MG63 (cell line): ENCODE results near the gene ADARB2. TPM values are rescaled to one million over a fixed set of nuclear protein-coding genes. Genes with fewer than 3 reads are reported as not detected.

Experiments
- DNase-seq: peaks from one replicate; pipeline ENCODE4 v3.0.0-alpha.2; 2020
- H3K27me3 ChIP-seq: fragments of 250-450 bp; sonication (Bioruptor Pico); 2 replicates; pipeline ENCODE4 v1.5.1; 2020; ENCODE audit warnings: mild to moderate bottlenecking, moderate library complexity
- H3K36me3 ChIP-seq: fragments of 250-450 bp; sonication (Bioruptor Pico); 2 replicates; pipeline ENCODE4 v1.5.1; 2020; ENCODE audit warnings: mild to moderate bottlenecking, moderate library complexity
- H3K4me3 ChIP-seq: fragments of 250-450 bp; sonication (Bioruptor Pico); 2 replicates; pipeline ENCODE4 v1.5.1; 2020; ENCODE audit warnings: mild to moderate bottlenecking, moderate library complexity
- H3K9me3 ChIP-seq: fragments of 250-450 bp; sonication (Bioruptor Pico); 2 replicates; pipeline ENCODE4 v1.5.1; 2020; ENCODE audit warnings: mild to moderate bottlenecking, moderate library complexity
- total RNA-seq: library from RNA; depleted of rRNA; stranded (reverse); fragments of >200 nt; shearing (Covaris generic); gene quantifications from 2 replicates; pipeline ENCODE4 v1.2.3, GENCODE V29; 2014; ENCODE audit warnings: low replicate concordance

The ADARB2 gene
- total RNA-seq, 1 experiment from 2014 or later, result not detected

- H3K27me3 ChIP-seq, result peaks cover 50% of the 10 kb centered on the region
- H3K36me3 ChIP-seq, result no peaks in the 10 kb centered on the region
- DNase-seq, result no peak
- no peak overlapping the region for H3K4me3 ChIP-seq
- H3K9me3 ChIP-seq, result no peaks in the 10 kb centered on the region
Observed at GRCh38 chr10:1741450-1741849, 4.1 kb upstream of the ADARB2 start.

DNA sequence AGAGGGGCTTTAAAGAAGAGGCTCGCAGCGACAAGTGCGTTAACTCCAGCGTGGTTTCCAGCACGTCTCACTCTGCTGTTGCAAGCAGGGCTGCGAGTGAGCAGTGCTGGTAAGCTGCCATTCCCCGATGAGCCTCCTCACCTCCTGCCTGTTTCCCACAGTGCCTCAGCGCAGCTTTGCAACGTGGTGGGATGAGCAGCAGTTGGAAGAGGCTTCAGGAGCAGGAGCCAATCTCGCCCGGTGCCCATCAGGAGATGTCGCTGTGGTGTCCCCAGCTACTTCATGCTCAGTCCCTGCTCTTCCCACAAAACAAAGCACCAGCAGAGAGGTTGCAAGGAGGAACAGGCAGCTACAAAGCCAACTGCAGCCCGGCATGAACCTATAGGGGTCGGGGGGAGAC is 2.4 kb upstream of the ADARB2 start:
- Histone ChIP-seq H3K4me3 (no peak overlapping the region), H3K36me3 (no peaks in the 10 kb centered on the region), H3K27me3 (peaks cover 64% of the 10 kb centered on the region), H3K9me3 (no peaks in the 10 kb centered on the region)
- DNase-seq, result no peak

- no peak for DNase-seq
- peaks cover 67% of the 10 kb centered on the region for H3K27me3 ChIP-seq
- H3K36me3 ChIP-seq, result no peaks in the 10 kb centered on the region
- no peaks in the 10 kb centered on the region for H3K9me3 ChIP-seq
- no peak overlapping the region for H3K4me3 ChIP-seq
Observed at GRCh38 chr10:1738950-1739349, 1.6 kb upstream of the ADARB2 start.

DNA sequence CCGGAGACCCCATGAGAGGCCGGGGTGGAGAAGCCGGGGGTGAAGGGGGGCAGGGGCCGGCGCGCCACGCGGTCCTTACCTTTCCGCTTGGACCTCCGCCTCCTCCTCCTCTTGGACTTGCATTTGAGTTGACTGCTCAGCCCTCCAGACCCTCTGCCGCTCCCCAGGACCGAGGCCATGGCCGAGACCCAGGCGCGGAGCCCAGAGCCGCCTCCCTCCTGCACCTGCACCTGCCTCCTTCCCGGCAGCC is 428 bp downstream of the ADARB2 start:
- no peaks in the 10 kb centered on the region for H3K36me3 ChIP-seq
- peaks cover 64% of the 10 kb centered on the region for H3K27me3 ChIP-seq
- no peaks in the 10 kb centered on the region for H3K9me3 ChIP-seq
- H3K4me3 ChIP-seq, result no peak overlapping the region
- no peak for DNase-seq

DNA sequence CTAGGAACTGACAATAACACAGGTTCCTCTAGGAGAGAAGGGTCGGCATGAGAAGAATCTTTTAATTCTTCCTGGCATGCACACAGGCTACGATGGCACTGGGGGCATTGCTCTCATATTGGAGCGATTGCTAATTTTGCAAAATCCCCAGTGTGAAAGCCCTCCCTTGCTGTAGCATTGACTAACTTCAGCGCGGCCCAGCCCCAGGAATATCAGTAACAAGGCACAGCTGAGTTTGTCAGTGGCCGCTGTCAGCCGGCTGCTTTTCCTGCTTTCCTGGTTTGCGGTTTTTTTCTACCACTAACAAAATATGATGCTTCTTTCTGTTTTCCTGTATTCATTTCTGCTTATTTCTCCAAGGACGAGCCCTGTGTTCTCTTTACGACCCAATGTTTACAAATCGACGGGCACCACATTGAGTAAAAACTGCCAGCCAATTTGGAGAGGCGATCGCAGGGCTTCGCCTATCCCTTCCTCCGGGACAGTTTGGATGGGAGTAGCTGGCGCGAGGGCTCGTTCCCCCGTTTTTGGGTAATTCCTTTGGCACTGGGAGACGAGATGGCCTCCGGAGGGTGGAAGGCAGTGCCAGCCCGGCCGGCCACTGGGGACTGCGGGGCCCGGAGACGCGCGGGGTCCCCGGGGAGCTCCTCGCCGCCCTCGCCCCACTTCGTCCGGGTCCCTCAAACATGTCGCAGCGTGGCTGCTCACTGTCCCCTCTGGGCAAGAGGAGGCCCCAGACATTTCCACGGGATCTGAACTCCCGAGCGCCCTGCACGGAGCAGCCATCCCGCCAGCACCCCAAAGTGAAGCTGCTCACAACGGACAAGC is 967 bp downstream of the ADARB2 start:
- Histone ChIP-seq H3K27me3 (peaks cover 63% of the 10 kb centered on the region), H3K36me3 (no peaks in the 10 kb centered on the region), H3K9me3 (no peaks in the 10 kb centered on the region), H3K4me3 (no peak overlapping the region)
- DNase-seq, result no peak

- H3K36me3 ChIP-seq, result no peaks in the 10 kb centered on the region
- no peak for DNase-seq
- peaks cover 55% of the 10 kb centered on the region for H3K27me3 ChIP-seq
- no peaks in the 10 kb centered on the region for H3K9me3 ChIP-seq
- H3K4me3 ChIP-seq, result no peak overlapping the region
Observed at GRCh38 chr10:1735562-1735961, 1.8 kb downstream of the ADARB2 start.

- no peak overlapping the region for H3K4me3 ChIP-seq
- H3K9me3 ChIP-seq, result no peaks in the 10 kb centered on the region
- H3K27me3 ChIP-seq, result peaks cover 45% of the 10 kb centered on the region
- no peaks in the 10 kb centered on the region for H3K36me3 ChIP-seq
- DNase-seq, result no peak
Observed at GRCh38 chr10:1734288-1734687, 3.0 kb downstream of the ADARB2 start.

- DNase-seq, result no peak
- Histone ChIP-seq H3K9me3 (no peaks in the 10 kb centered on the region), H3K27me3 (peaks cover 39% of the 10 kb centered on the region), H3K36me3 (no peaks in the 10 kb centered on the region), H3K4me3 (no peak overlapping the region)
Observed at GRCh38 chr10:1733720-1734119, 3.6 kb downstream of the ADARB2 start.

- no peak overlapping the region for H3K4me3 ChIP-seq
- no peaks in the 10 kb centered on the region for H3K9me3 ChIP-seq
- no peaks in the 10 kb centered on the region for H3K36me3 ChIP-seq
- H3K27me3 ChIP-seq, result peaks cover 35% of the 10 kb centered on the region
- DNase-seq, result no peak
Observed at GRCh38 chr10:1732564-1732996, 4.7 kb downstream of the ADARB2 start.

- H3K4me3 ChIP-seq, result no peak overlapping the region
Observed at GRCh38 chr10:1731592-1731991, 5.7 kb downstream of the ADARB2 start.

DNA sequence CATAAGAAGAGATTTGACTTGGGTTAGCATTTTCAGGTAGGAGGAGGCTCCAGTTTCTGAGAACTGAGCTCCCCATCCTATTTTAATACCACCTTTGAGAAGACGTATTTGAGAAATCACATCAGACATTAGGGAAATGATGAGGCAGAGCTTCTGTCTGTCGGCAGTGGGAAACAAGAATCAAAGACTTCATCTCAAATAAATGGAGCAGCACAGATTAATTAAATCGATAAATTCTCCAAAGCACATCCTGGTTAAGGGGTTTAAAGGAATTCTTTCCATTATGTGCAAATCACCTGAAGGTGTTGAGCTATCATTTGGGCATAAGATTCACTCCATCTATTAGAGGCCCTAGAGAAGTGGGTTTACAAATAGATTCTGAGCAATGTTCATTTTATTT is 7.6 kb downstream of the ADARB2 start:
- no peak for DNase-seq
- Histone ChIP-seq H3K9me3 (no peaks in the 10 kb centered on the region), H3K36me3 (no peaks in the 10 kb centered on the region), H3K27me3 (peaks cover 13% of the 10 kb centered on the region; the same call in 1 of the 2 replicates), H3K4me3 (no peak overlapping the region)

More at GRCh38 chr10:1731592-1731991, 5.7 kb downstream of the ADARB2 start:
- DNase-seq, result no peak
- Histone ChIP-seq H3K9me3 (no peaks in the 10 kb centered on the region), H3K36me3 (no peaks in the 10 kb centered on the region), H3K27me3 (peaks cover 29% of the 10 kb centered on the region)

- no peak for DNase-seq
- Histone ChIP-seq H3K36me3 (no peaks in the 10 kb centered on the region), H3K9me3 (no peaks in the 10 kb centered on the region), H3K27me3 (peaks cover 11% of the 10 kb centered on the region; the same call in 1 of the 2 replicates), H3K4me3 (no peak overlapping the region)
Observed at GRCh38 chr10:1726861-1727260, 10.5 kb downstream of the ADARB2 start.

GRCh38 chr10:1724921-1725488 is 12.3 kb downstream of the ADARB2 start:
- DNase-seq, result no peak

DNA sequence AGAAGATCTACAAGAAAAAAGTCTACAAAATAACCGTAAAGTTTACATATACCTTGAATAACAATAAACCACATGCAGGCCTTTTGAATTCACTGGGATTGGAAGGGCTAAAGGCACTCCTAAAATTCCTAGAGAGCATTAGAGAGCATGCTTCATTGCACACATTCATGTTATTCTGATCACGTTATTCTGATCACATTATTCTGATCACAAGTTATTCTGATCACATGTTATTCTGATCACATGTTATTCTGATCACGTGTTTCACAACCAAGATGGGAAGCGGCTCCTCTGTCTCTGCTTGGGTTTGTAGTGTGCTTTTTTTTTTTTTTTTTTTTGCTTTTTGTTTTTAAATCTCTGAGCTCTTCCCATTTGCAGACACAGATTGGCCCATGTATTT is 20.5 kb downstream of the ADARB2 start:
- Histone ChIP-seq H3K9me3 (no peaks in the 10 kb centered on the region), H3K4me3 (no peak overlapping the region), H3K36me3 (no peaks in the 10 kb centered on the region), H3K27me3 (peaks cover 4% of the 10 kb centered on the region; the same call in 1 of the 2 replicates)
- DNase-seq, result no peak

More at GRCh38 chr10:1724921-1725488, 12.3 kb downstream of the ADARB2 start:
- H3K4me3 ChIP-seq, result no peak overlapping the region
- H3K9me3 ChIP-seq, result no peaks in the 10 kb centered on the region
- H3K27me3 ChIP-seq, result peaks cover 11% of the 10 kb centered on the region; the same call in 1 of the 2 replicates
- no peaks in the 10 kb centered on the region for H3K36me3 ChIP-seq

GRCh38 chr10:1715821-1716220 is 21.5 kb downstream of the ADARB2 start:
- DNase-seq, result peak; percentile 25
- H3K27me3 ChIP-seq, result peaks cover 4% of the 10 kb centered on the region; the same call in 1 of the 2 replicates
- no peaks in the 10 kb centered on the region for H3K9me3 ChIP-seq
- no peak overlapping the region for H3K4me3 ChIP-seq
- H3K36me3 ChIP-seq, result no peaks in the 10 kb centered on the region

DNA sequence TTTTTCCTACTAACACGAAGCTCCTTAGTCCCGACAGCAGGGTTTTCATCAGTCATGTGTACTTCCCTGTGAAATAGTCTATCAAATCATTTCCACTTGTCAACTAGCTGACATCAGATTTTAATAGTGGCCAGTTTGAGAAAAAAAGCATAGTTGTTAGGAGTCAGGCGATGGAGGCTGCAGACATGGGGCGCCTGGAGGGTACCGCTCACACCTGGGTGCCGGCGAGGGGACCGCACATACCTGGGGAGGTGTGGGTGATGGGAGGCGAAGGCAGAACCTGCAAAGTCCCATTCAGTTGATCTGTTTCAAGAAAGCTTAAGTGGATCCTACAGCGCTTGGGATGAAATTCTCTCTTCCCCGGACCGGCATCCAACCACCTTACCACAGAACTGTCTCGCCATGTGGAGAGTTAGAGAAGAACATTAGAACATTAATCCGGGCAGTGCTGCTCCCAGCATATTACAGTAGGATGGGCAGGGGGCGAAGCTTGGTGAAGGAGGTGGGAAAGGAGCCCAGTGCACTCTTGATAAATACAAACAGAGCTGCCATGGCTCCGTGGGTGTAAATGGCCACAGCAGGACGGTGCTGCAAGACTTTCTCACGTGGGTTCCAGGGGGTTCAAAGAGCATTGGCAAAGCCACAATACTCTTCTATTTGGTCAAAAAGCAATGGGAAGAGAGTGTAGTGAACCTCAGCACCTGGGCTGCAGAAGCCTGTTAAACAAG is 24.2 kb downstream of the ADARB2 start:
- DNase-seq, result no peak
- H3K36me3 ChIP-seq, result no peaks in the 10 kb centered on the region
- peaks cover 4% of the 10 kb centered on the region; the same call in 1 of the 2 replicates for H3K27me3 ChIP-seq
- no peak overlapping the region for H3K4me3 ChIP-seq
- H3K9me3 ChIP-seq, result no peaks in the 10 kb centered on the region

DNA sequence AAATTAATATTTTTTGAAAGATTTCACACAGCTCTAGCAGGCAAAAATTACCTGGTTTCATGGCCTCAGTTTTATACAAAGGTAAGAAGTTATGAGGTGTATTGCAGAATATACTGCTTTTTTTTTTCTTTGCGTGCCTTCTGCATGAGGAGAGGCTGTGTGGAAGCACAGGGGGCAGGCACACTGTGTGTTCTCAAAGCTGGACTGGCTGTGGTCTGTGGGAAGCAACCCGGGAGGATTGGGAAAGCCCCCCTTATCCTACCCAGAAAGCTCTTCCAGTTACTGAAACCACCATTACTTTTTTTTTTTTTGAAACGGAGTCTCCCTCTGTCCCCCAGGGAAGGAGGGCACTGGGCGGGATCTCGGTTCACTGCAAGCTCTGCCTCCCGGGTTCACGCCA is 25.0 kb downstream of the ADARB2 start:
- H3K36me3 ChIP-seq, result no peaks in the 10 kb centered on the region
- H3K4me3 ChIP-seq, result no peak overlapping the region
- peaks cover 4% of the 10 kb centered on the region; the same call in 1 of the 2 replicates for H3K27me3 ChIP-seq
- no peak for DNase-seq
- no peaks in the 10 kb centered on the region for H3K9me3 ChIP-seq
